ENCODE measurements around the gene STK17B. TPM values are rescaled to one million over a fixed set of nuclear protein-coding genes. Genes with fewer than 3 reads are reported as not detected.

The STK17B gene
- polyA plus RNA-seq, 1 experiment, result 6.1 TPM

DNA sequence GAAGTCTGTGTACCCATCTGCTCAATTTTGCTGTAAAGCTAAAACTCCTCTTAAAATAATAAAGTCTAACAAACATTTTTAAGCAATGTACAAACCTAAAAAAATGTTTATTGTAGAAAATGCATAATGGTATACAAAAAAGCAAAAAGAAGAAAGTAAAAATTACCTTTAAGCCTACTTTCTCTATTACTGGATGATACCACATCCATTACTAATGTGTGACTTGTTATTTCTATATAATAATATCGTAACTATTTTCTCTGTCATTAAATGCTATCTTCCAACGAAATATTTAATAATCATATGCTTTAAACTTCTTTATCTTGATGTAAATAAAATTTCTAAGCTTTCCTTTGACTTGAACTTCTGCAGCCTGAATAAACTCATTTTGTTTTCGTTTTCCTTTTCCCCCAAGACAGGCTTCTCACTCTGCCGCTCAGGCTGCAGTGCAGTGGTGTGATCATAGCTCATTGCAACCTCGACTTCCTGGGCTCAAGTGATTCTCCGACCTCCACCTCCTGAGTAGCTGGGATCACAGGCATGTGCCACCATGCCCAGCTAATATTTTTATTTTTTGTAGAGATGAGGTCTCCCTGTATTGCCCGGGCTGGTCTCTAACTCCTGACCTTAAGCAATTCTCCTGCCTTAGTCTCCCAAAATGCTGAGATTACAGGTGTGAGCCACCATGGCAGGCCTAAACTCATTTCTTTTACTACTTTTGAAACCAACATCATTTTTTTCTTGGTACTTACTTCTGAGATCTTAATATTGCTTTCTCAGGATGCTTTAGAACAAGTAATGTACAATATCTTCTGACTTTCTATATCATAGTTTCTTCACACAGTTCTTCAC is 84.6 kb downstream of the STK17B start:
- H3K36me3 ChIP-seq (ENCODE audit: control insufficient read depth, insufficient read depth, low read length), result no peaks in the 10 kb centered on the region

DNA sequence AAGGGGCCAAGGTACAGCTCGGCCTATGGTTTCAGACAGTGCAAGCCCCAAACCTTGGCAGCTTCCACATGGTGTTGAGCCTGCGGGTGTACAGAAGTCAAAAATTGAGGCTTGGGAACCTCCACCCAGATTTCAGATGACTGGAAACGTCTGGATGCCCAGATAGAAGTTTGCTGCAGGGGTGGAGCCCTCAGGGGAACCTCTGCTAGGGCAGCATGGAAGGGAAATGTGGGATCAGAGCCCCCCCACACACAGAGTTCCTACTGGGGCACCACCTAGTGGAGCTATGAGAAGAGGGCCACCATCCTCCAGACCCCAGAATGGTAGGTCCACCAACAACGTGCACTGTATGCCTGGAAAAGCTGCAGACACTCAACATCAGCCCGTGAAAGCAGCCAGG is 87.8 kb downstream of the STK17B start:
- ChIA-PET CTCF (no interaction called here), POLR2A (no interaction called here)
- Histone ChIP-seq H3K36me3 (ENCODE audit: control insufficient read depth, insufficient read depth, low read length) (no peaks in the 10 kb centered on the region), H3K27me3 (ENCODE audit: control insufficient read depth, insufficient read depth, low read length) (no peaks in the 10 kb centered on the region), H3K4me3 (ENCODE audit: low read depth, low read length) (no peak overlapping the region)
- no peak for DNase-seq (ENCODE audit: low read depth)
- TF ChIP-seq, protein P1, sequence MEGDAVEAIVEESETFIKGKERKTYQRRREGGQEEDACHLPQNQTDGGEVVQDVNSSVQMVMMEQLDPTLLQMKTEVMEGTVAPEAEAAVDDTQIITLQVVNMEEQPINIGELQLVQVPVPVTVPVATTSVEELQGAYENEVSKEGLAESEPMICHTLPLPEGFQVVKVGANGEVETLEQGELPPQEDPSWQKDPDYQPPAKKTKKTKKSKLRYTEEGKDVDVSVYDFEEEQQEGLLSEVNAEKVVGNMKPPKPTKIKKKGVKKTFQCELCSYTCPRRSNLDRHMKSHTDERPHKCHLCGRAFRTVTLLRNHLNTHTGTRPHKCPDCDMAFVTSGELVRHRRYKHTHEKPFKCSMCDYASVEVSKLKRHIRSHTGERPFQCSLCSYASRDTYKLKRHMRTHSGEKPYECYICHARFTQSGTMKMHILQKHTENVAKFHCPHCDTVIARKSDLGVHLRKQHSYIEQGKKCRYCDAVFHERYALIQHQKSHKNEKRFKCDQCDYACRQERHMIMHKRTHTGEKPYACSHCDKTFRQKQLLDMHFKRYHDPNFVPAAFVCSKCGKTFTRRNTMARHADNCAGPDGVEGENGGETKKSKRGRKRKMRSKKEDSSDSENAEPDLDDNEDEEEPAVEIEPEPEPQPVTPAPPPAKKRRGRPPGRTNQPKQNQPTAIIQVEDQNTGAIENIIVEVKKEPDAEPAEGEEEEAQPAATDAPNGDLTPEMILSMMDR (IDR thresholded peaks at IDR 0.05; ENCODE audit: insufficient read depth, low read depth, low read length), result no peak

More for the DNA sequence above, 84.6 kb downstream of the STK17B start:
- CTCF ChIA-PET, result interaction anchor here (0.6 kb wide), 1 partner anchor 202 kb away, joined by 3 read pairs; no protein-coding TSS in a partner anchor
- H3K4me3 ChIP-seq (ENCODE audit: low read depth, low read length), result no peak overlapping the region
- POLR2A ChIA-PET, result no interaction called here
- no peak for DNase-seq (ENCODE audit: low read depth)
- no peaks in the 10 kb centered on the region for H3K27me3 ChIP-seq (ENCODE audit: control insufficient read depth, insufficient read depth, low read length)
- TF ChIP-seq, protein P1 (IDR thresholded peaks at IDR 0.05; ENCODE audit: insufficient read depth, low read depth, low read length), result no peak

Other genes starting within 250 kb of the STK17B start
- gene DNAH7, start 102.7 kb downstream of the STK17B start, polyA plus RNA-seq (2011; rRNA removed), result 0.15 and 0.50 TPM in 2 replicates